Adipose tissue (tissue), 3 donors: ENCODE measurements around the gene ATP5IF1. TPM values are rescaled to one million over a fixed set of nuclear protein-coding genes. Genes with fewer than 3 reads are reported as not detected.

Source experiments
- H3K27ac ChIP-seq: one replicate; pipeline ENCODE4 v1.5.1; 2013; ENCODE audit warnings: low read depth, low read length
- WGBS, 3 donors: extraction: QIAGEN DNeasy Blood & Tissue Kit; methylation state at CpG; one replicate each; pipeline ENCODE4 v1.1.7; 2013; 5-methylcytosine and 5-hydroxymethylcytosine counted together
- polyA plus RNA-seq, 3 donors: library from polyadenylated mRNA; stranded (reverse); fragments of 200-250 nt; gene quantifications; one replicate each; pipeline ENCODE4 v1.2.3, GENCODE V29; 2013
- donor health status: healthy with polysubstance abuse.
- donor health status: Bipolar disorder and iron deficiency.
- donor health status: healthy.

The ATP5IF1 gene
- polyA plus RNA-seq, 3 donors: 114 to 260 (median 146) TPM

GRCh38 chr1:28259252-28259933 is 23.5 kb downstream of the ATP5IF1 start, which contains the start of gene SESN2:
Gene SESN2 (plus strand): TSS chr1:28259518. CDS start chr1:28259848, 330 bp downstream.
- H3K27ac ChIP-seq: peak within 1 kb of the TSS; percentile 41
- 0% methylated on average over 63 to 76 of the region's 76 CpGs for WGBS, 3 donors

GRCh38 chr1:28259934-28260802 is 24.2 kb downstream of the ATP5IF1 start:
- no peak overlapping the region for H3K27ac ChIP-seq
- 2 to 4% (median 2%) methylated on average over 24 to 66 of the region's 66 CpGs for WGBS, 3 donors

- H3K27ac ChIP-seq: no peak overlapping the region
- 36 to 62% (median 47%) methylated on average over 7 of the region's 7 CpGs for WGBS, 3 donors
Observed at GRCh38 chr1:28260803-28261174, 24.9 kb downstream of the ATP5IF1 start.

- 86 to 90% (median 87%) methylated on average over 1 of the region's 1 CpG for WGBS, 3 donors
- H3K27ac ChIP-seq: no peak overlapping the region
Observed at GRCh38 chr1:28264897-28265296, 29.0 kb downstream of the ATP5IF1 start.

GRCh38 chr1:28265577-28265976 is 29.7 kb downstream of the ATP5IF1 start:
- 89 to 96% (median 89%) methylated on average over 8 of the region's 8 CpGs for WGBS, 3 donors
- no peak overlapping the region for H3K27ac ChIP-seq

GRCh38 chr1:28266920-28267322 is 31.0 kb downstream of the ATP5IF1 start:
- WGBS, 3 donors: 54 to 66% (median 57%) methylated on average over 5 of the region's 5 CpGs
- H3K27ac ChIP-seq: no peak overlapping the region

GRCh38 chr1:28267633-28268032 is 31.7 kb downstream of the ATP5IF1 start:
- no peak overlapping the region for H3K27ac ChIP-seq
- 83 to 92% (median 86%) methylated on average over 2 of the region's 2 CpGs for whole genome bisulfite sequencing, 3 donors

- no peak overlapping the region for H3K27ac ChIP-seq
- 51 to 82% (median 81%) methylated on average over 2 of the region's 2 CpGs for WGBS, 3 donors
Observed at GRCh38 chr1:28269529-28269928, 33.6 kb downstream of the ATP5IF1 start.

GRCh38 chr1:28272215-28272852 is 36.4 kb downstream of the ATP5IF1 start:
- WGBS, 3 donors: 91 to 97% (median 96%) methylated on average over 19 to 20 of the region's 20 CpGs
- no peak overlapping the region for H3K27ac ChIP-seq

- WGBS, 3 donors: 86 to 87% (median 86%) methylated on average over 17 of the region's 17 CpGs
Observed at GRCh38 chr1:28273216-28273860, 37.4 kb downstream of the ATP5IF1 start.

GRCh38 chr1:28278763-28279162 is 42.8 kb downstream of the ATP5IF1 start:
- WGBS, 3 donors: 92 to 97% (median 94%) methylated on average over 5 of the region's 5 CpGs
- H3K27ac ChIP-seq: no peak overlapping the region

More at GRCh38 chr1:28273216-28273860, 37.4 kb downstream of the ATP5IF1 start:
- H3K27ac ChIP-seq: no peak overlapping the region

GRCh38 chr1:28279721-28280120 is 43.8 kb downstream of the ATP5IF1 start:
- 90 to 97% (median 96%) methylated on average over 7 of the region's 7 CpGs for WGBS, 3 donors
- H3K27ac ChIP-seq: no peak overlapping the region

GRCh38 chr1:28280501-28280900 is 44.6 kb downstream of the ATP5IF1 start:
- no peak overlapping the region for H3K27ac ChIP-seq
- 61 to 90% (median 81%) methylated on average over 8 of the region's 8 CpGs for WGBS, 3 donors

GRCh38 chr1:28280977-28281381 is 45.1 kb downstream of the ATP5IF1 start:
- no peak overlapping the region for H3K27ac ChIP-seq
- WGBS, 3 donors: 49 to 70% (median 65%) methylated on average over 5 of the region's 5 CpGs

- 74 to 89% (median 87%) methylated on average over 14 of the region's 14 CpGs for WGBS, 3 donors
- no peak overlapping the region for H3K27ac ChIP-seq
Observed at GRCh38 chr1:28281608-28282425, 45.9 kb downstream of the ATP5IF1 start.

- WGBS, 3 donors: 72 to 80% (median 73%) methylated on average over 14 of the region's 14 CpGs
- no peak overlapping the region for H3K27ac ChIP-seq
Observed at GRCh38 chr1:28282426-28283407, 46.8 kb downstream of the ATP5IF1 start.

GRCh38 chr1:28286111-28286510 is 50.2 kb downstream of the ATP5IF1 start:
- H3K27ac ChIP-seq: no peak overlapping the region
- WGBS, 3 donors: 40 to 51% (median 46%) methylated on average over 2 of the region's 2 CpGs
